ENCODE results near the gene TAL2.

The TAL2 gene

DNA sequence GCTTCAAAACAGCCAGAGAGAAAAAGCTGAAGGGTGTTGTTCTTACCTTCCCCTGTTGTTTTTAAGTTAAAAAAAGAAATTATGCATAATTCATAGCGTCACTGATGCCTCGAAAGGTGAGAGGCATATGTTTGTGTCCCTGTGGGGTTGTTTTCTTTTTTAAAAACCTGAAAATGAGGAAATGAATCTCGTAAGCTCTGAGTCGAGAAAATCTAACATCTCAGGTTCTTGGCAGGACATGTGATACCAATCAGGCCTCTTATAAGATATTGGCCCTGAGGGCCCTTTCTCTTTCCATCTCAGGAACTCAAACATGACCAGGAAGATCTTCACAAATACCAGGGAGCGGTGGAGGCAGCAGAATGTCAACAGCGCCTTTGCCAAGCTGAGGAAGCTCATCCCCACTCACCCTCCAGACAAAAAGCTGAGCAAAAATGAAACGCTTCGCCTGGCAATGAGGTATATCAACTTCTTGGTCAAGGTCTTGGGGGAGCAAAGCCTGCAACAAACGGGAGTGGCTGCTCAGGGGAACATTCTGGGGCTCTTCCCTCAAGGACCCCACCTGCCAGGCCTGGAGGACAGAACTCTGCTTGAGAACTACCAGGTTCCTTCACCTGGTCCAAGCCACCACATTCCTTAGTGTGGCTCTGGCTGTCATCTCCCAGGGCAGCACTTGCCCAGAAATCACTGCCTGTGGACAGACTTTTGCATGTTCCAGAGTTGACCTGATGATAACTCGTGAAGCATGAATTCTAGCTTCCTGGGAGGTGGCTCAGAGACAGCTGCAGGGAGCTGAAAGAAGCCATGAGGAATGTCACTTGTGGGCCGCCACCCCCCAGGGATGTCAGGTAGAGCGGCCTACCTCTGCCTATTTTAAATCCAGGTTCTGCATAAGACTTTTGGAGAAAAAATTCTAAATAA lies at the start of gene TAL2:
Gene TAL2, plus strand, starts transcription at position 274 of the 921 bp plus-strand sequence. Its CDS starts 40 bp downstream, at position 314.
- DNase-seq (ENCODE audit: low spot score), result no peak

DNA sequence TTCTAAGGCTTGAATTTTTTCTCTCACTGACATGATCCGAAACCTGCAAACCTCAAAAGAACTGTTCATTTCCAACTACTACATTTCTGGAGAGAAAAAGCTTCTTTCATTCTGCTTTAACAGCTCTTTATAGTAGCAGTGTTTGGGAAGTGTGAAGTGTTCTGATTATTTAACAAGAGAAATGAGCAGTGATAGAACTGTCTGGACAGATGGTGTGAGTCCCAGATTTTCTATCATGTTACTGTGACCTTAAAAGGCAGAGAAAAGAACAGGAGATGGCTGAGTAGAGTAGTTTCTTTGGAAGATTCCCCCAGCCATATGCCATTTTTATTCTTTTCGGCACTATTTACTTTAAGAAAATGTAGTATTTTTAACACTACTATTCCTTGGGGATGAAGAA lies 41.3 kb upstream of the TAL2 start:
- no peak for DNase-seq (ENCODE audit: low spot score)

DNA sequence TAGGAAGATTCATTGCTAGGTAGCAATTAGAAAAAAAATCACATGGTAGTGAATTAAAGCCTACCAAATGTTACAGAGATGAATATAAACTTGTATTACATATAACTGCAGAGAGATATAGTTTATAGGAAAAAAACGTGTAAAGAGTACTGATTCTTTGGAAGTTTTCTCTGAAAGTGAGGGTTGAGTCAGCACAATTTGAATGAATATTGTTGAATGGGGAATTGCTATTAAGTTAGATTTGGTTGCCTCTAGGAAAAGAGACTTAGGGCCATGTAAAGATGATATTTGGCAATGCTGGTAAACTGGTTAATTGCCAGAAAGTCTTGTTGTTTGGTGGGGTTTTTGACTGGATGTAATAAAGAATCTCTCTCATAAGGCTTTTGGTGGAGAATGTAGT lies 37.2 kb upstream of the TAL2 start:
- no peak for DNase-seq (ENCODE audit: low spot score)

DNA sequence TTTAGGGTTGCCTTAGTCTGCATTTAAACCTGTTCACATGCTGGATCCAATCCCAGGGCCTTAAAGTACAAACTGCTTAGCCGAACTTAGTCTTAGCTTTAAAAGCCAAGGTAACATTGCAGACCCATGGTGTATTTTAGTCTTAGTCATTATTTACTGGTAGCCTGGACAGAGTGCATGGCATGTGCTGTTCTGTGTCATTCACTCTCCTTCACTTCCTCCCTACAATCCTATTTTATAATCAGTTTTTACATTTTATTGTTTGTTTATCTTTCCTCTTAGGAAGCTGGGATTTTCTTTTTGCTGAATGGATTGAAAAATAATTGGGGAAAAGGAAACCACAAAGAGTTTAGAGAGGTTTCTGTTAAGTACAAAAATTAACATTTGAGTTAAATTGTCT lies 29.4 kb upstream of the TAL2 start:
- no peak for DNase-seq (ENCODE audit: low spot score)

DNA sequence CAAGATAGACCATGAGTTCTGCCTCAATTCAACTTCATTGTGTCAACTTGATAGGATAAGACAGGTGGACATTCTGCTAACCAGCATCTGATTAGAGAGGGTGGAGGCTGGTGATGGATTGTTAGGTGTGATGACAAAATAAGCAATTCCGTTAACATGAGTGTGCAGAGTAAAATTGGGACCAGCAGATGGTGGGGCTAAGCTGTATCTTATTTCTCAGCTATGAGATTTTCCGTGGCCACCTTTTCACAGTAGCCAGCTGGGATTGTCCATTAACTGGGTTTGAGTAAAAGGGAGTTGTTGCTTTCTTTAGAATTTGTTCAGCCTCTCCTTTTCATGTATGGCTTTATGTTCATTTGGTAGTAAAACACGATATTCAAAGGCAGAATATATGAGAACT lies 28.8 kb upstream of the TAL2 start:
- no peak for DNase-seq (ENCODE audit: low spot score)

DNA sequence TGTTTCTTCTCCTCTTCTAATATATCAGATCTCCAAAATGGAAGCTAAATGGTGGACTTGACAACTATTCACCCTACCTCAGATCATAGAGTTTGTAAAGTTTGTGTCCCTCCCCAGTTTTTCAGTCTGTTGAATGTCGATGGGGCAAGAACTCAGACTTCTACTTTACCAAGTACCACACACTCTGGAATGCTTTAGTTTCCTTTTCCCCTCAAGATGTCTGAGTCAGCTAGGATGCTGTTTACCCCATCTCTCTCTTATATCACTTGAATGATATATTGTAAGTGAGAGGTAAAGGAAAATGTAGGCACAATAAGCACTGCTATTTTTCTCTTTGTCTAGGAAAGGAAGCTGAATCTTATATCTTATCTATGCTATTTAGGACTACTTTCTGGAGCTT lies 25.9 kb upstream of the TAL2 start:
- DNase-seq (ENCODE audit: low spot score), result no peak

DNA sequence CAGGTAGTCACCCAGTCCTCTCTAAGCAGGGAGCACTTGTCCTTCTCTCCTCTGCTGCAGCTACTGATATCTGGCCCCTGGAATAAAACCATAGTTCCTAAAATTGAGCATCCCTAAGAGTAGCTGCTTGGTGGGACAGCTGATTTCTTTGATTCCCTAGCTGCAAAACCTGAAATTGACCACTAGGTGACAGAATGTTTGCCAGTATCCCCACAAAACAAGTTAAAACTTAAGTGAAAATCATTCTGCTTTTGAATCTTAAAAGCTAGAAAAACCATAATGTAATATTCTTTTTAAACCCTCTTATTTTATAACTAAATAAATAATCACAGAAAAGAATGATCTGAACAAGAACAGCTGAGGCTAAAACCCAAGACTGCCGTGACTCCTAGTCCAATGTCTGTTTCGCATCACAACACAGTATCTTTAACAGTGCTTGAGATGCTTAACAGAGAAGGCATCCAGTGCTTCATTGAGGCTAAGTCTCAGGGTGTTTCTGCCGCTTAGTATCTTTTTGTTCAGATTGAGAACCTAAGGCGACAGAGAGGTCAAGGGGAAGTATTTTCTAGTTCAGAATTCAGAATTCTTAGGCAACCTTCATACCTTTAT lies 24.4 kb upstream of the TAL2 start:
- no peak for DNase-seq (ENCODE audit: low spot score)

DNA sequence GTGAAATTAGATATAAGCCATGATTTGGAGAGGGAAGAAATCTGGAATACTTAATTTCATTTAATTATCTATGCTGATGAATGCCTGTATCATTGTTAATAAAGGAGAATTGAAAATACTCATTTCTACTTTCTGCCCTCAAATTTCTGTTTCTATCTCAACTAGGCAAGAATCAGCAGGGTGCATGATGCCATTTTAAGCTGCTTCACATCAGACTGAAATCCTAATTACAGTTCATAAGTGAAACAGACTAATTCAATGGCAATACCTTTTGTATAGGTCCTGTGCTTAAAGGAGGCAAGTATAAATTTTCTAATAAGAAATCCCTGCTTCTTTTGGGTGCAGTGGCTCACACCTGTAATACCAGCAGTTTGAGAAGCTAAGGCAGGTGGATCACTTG lies 22.3 kb upstream of the TAL2 start:
- no peak for DNase-seq (ENCODE audit: low spot score)

DNA sequence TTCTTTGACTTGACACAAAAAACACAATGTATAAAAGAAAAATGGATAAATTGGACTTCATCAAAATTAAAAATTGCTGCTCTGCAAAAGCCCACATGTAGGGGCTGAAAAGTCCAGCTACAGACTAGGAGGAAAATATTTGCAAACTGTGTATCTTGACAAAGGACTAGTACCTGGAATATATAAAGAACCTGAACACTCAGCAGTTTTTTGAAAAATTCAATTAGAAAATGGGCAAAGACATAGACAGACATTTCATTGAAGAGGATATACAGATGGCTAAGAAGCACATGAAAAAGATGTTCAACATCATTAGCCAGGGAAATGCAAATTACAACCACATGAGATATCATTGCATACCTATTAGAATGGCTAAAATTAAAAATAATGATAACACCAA lies 18.5 kb upstream of the TAL2 start:
- no peak for DNase-seq (ENCODE audit: low spot score)

DNA sequence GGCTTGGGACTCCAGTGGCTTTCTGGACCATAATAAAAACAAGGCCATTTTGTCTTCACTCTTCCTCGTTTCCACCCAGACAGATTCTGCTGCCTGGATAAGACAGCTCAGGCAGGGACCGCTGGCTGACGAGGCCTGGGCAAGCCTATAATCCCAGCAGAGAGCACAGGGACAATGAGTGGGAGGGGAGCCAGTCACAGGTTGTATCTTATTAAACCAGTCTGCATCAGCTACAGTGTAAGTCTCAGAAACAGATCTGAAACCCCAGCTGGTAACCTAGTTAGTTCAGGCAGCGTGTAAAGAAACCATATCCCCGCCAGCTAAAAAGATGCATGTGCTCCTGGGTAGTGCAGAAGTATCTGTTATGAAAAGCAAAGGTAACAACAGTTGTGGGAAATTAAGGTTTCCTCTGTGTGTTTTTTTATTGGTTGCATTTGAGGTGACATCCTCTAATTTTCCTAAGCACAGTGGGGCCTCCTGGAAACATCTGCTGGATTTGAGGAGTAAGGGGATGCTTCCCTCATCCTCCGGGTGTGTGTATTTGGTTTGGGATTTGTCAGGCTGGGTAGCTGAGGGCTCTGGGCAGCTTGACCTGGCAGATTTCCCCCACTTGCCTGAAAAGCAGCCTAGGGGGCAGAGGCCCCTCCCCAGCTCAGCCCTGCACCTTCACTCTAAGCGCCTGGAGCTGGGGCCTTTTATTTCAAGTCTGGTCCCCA lies 15.2 kb upstream of the TAL2 start:
- no peak for DNase-seq (ENCODE audit: low spot score)

DNA sequence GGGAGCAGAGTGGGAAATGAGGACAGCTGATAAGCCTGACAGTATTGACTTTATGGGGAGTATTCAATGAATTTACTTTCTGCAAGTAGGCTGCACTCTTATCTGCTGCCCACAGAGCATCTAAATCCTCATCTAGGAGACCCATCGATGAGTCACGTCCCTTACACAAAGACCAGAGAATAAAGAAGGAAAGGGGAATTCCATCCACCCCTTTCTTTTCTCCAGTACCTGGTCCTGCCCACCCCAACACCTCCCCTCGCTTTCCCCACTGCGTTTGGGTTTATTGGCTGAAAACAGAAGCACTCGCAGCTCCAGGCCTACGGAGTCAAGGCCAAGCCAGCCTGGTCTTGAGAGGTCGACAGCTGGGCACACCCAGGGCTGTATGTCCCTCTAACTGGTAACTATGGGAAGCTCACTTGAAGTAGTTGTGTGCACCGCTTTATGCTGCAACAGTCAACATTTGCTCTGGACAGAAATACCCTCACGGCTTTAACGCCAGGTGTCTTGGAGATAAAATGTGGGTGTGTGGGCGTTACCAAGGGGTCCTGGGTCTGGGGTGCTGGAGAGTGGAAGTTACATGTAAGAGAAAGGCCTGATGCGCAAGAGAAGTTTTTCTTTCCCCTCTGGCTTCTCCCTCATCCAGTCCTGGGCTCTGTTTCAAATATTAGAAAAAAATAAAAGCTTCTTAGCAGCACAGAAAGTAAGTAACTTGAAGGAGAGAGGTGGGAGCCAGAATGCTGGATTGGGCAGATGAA lies 14.5 kb upstream of the TAL2 start:
- DNase-seq (ENCODE audit: low spot score), result no peak

DNA sequence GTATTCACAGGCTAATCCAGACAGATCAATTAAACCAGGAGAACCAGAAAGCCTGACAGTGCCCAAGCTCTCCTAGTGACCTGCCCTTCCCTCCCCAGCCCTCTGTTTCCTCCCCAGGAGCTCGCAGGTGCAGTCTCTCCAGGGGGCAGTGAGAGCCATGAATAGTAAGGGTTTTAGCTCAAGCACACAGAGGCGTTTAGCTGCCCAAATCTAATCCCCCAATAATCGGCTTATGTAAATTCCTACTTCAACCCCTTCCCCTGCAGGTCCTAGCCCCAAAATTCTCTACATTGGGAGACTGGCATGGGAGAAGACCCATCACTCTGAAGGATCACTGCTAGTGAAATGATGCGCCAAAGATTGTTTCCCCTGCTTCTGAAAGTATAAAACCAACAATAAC lies 10.5 kb upstream of the TAL2 start:
- DNase-seq (ENCODE audit: low spot score), result no peak

DNA sequence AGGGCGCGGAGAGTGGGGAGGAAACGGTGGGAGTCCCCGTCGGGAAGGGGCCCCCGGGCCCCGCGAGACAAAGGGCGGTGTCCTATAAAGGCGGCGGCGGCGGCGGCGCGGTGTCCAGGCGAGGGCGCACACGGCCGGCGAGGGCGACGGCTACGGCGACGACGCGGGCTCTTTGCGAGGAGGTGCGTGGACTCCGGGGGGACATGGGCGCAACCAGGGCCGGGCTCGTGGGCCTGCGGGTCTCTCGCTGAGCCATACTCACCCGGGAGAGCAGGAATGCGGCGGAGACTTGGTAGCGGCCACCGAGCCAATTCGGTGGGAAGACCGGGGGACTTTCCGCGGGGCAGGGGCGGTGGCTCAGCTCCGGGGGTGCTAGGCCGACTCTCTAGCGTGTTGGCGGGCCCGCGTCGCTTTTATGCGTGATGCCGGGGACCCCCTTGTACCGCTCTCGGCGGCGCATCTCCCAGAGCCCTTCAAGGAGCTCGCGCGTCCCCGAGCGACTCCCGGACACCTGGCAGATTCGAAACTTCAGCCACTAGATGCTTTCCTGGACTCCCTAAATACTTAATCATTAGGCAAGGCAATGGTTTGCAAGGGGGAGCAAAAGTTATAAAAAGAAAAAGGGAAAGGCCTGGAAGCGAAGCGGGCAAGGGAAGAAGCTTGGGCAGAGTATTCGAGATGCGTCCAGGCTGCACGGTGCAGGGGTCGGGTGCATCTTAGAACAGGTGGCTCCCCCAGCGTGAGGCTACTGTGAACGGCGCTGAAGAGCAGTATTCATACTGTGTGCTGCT lies 5.9 kb upstream of the TAL2 start:
- no peak for DNase-seq (ENCODE audit: low spot score)

DNA sequence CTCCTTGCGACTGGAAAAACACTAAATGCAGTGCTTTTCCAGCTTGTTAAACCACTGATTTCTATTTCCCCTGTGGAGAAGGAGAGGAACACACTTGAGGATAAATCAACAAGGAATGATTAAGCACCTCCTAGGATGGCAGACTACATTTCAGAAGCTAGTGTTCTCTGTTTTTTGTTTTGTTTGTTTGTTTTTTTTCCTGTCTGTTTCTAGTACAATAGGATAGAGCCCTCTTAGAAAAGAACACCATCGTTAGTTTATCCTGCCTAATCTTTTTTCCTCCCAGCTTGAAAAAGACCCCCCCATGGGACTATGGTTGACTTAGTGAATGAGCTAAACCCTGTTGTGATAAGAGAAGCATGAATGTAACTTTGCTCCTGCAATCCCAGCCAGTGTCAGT lies 3.9 kb upstream of the TAL2 start:
- DNase-seq (ENCODE audit: low spot score), result no peak

DNA sequence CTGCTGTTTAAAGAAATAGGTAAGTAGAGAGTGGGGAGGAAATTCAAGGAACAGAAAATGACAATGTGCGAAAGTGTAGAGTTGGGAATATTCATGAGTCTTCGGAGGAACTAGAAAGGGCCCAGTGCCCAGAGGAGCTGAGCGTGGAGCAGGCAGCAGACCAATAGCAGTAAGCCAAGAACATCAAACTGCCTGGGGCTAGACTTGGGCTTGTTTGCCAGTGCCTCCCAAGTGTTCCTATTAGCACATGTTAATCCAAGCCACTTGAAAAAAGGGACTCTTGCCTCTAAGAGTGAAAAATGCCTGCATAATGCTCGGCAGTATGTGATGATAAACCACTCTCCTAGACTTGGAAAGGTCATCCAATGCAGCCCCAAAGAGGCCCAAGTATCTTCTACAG lies 1.2 kb upstream of the TAL2 start:
- DNase-seq (ENCODE audit: low spot score), result no peak

DNA sequence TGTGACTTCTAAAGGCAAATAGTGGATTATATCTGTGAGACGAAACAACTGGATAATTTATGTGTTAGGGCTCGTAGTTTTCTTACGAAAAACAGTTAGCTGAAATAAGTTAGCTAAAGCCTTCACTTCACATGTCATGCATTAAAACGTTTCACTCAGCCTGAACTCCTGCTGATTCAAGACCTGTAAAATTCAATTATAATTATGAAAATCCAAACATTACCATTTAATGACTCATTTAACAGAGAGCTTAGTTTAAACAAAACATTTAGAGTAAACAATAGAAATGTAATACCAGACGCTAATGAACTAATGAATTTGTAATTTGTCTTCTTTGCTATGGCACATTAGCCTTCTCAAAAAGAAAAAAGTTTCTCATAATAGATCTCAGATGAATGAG lies 1.7 kb downstream of the TAL2 start:
- no peak for DNase-seq (ENCODE audit: low spot score)

DNA sequence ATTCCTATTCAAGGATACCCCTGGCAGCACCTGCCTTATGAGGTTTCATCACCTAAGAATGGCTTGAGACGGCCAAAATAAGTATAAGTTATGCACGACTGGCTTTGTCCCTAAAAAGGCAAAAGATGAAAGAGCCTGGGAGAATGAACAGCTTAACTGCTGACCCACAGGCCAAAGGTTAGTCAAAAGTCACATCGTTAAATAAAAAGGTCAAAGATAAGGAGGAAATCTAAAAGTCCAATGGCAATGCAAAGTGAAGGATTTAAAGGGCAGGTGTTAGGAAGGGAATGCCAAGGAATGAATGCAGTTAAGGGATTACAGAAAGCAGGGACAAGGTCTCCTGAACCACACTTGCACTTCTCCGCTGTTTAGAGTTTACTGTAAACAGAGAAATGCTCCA lies 5.6 kb downstream of the TAL2 start:
- no peak for DNase-seq (ENCODE audit: low spot score)

DNA sequence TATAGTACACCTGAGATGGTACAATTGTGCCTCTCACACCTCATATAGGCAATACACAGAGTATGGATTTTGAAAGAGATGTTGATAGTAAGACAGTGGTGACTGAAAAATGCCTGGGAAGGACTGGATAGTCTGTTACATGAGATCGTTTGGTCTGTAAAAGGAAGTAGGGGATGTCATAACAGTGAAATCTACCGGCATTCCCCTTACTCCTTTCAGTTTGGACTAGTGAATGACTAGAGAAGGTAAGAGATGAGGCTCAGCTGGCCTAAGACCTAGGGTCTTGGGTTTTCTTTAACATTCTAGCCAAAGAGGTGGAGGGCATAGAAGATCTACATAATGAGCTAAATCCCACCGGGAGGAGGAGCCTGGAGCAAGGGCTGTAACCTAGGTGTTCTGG lies 8.1 kb downstream of the TAL2 start:
- no peak for DNase-seq (ENCODE audit: low spot score)

DNA sequence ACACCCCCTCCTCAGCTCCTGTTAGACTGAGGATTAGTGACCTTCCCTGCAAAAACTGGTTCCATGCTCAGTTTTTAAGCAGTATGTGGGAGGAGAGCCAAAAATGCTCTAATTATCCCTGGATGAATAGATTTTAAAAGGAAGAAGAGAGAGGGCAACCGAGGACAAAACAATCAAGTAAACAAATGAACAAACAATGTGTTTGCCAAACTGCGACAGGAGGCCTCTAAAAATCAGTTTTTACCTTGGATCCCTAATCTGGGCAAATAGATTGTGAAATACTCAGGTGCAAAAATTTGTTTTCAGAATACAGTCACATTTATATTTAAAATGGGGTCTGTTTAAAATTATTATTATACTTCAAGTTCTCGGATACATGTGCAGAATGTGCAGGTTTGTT lies 8.5 kb downstream of the TAL2 start:
- DNase-seq (ENCODE audit: low spot score), result no peak

DNA sequence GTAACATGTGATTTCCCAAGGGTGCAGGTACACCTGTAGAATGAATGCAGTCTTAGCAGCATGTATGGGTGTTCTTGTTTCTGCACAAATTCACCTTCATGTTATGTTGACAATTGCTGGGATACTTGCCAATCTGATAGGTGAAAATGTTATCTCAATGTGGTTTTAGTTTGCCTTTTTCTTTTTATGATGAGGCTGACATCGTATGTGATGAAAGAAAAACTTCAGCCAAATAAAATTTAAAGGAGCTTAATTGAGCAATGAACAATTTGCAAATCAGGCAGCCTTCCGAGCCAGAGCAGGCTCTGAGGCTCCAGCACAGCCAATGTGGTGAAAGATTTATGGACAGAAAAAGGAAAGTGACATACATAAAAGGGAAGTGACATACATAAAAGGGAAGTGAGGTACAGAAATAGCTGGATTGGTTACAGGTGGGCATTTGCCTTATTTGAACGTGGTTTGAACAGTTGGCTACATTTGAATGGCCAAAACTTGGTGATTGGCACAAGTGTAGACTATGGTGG lies 10.5 kb downstream of the TAL2 start:
- DNase-seq (ENCODE audit: low spot score), result no peak

DNA sequence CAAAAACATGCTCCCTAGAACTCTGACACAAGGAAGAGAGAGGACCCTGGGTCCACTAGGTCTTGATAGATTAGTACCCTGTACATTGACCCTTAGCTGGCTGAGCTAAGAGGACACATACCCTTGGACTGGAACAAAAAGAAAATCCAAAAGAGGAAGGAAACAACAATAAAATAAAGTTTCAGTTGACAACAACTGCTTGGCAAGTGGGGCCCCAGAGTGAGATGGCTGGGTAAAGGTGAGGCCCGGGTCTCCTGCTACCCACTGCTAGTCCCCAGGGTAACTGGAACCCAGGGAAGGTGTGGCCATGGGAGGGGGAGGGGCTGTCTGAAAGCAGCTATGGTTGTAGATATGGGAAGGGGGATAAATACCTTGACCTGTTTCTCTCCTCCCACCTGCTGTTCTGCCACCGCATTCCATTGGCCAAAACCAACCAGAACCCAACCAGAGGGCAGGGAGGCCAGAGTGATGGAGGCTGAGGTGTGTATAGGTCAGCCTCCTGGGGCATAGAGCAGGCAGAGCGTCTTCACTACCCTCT lies 11.7 kb downstream of the TAL2 start:
- DNase-seq (ENCODE audit: low spot score), result no peak
